Fibroblast of lung (primary cell): ENCODE data around the gene CTSZ.

Source experiments
- EZH2 ChIP-seq: IDR thresholded peaks from 2 replicates; pipeline ENCODE4 v1.5.1; 2012; ENCODE audit warnings: low read length, control low read depth, mild to moderate bottlenecking; ENCODE audit errors: missing control alignments
- TF ChIP-seq, protein P1 (sequence below), 2 donors: IDR thresholded peaks in 1 of 2; conservative IDR thresholded peaks in 1 of 2; 1 replicate in 1 of 2; 2 replicates in 1 of 2; pipeline ENCODE4 v1.5.1; 2011 to 2012; ENCODE audit warnings: low read length in 2 of 2, control low read depth in 1 of 2, inconsistent platforms in 1 of 2, low read depth in 1 of 2, mild to moderate bottlenecking in 1 of 2

DNA sequence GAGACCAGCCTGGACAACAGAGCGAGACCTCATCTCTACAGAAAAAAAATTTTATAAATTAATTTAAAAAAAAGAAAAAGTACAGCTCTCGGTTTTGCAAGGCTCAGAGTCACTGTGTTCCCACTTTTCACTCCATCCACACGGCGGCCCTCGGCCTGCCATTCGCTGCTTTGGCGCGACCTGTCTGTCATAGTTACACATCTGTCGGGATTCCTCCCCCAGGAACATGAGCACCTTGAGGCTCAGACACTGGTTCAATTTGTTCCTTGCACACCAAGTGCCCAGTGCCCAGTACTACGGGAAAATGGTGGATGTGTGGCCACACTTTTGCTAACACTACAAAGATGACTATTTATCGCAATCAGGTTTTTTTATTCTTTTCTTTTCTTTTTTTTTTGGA lies 8.4 kb downstream of the CTSZ start:
- TF ChIP-seq, protein P1, sequence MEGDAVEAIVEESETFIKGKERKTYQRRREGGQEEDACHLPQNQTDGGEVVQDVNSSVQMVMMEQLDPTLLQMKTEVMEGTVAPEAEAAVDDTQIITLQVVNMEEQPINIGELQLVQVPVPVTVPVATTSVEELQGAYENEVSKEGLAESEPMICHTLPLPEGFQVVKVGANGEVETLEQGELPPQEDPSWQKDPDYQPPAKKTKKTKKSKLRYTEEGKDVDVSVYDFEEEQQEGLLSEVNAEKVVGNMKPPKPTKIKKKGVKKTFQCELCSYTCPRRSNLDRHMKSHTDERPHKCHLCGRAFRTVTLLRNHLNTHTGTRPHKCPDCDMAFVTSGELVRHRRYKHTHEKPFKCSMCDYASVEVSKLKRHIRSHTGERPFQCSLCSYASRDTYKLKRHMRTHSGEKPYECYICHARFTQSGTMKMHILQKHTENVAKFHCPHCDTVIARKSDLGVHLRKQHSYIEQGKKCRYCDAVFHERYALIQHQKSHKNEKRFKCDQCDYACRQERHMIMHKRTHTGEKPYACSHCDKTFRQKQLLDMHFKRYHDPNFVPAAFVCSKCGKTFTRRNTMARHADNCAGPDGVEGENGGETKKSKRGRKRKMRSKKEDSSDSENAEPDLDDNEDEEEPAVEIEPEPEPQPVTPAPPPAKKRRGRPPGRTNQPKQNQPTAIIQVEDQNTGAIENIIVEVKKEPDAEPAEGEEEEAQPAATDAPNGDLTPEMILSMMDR (conservative IDR thresholded peaks at IDR 0.05 in 1 of 2, IDR thresholded peaks at IDR 0.05 in 1 of 2; ENCODE audit: low read depth in 1 of 2, low read length in 2 of 2): no peak
- no peak for TF ChIP-seq EZH2
